CD4-positive, alpha-beta T cell treated with Interleukin-1 beta for 1 hour (primary cell): Measurements from ENCODE around the gene FGFR2.
"Not testable (repeated sequence)": the region's sequence is repeated elsewhere in the genome, so short reads cannot be mapped to it uniquely, and the experiment has no call there.

Experiments
- DNase-seq, 2 donors: peaks; one replicate each; pipeline ENCODE4 v3.0.0-alpha.2; 2020 to 2022

Gene FGFR2

GRCh38 chr10:121583857-121584256 lies 14.4 kb downstream of the FGFR2 start:
- DNase-seq = no peak

GRCh38 chr10:121583258-121583657 lies 15.0 kb downstream of the FGFR2 start:
- no peak for DNase-seq

- no peak for DNase-seq
Measured at GRCh38 chr10:121580276-121581116, 17.7 kb downstream of the FGFR2 start.

DNA sequence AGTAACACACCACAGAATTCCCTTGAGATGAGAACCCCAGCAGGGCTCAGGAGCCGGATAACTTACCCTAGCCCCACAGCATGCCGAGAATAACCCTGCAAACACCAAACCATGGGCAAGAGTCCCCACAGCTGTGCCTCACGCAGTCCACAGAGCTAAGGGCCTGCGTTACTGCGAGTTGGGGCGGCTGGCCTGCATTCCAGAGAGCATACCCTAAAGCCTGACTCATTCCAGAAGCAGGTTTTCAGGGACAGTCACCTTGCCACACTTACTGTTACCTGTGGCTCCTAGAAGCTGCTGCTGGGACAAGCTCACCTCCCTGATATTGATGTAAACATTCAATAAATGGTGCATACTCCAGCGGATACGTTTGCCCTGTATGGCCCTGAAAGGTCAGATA lies 18.6 kb downstream of the FGFR2 start:
- no peak for DNase-seq

DNA sequence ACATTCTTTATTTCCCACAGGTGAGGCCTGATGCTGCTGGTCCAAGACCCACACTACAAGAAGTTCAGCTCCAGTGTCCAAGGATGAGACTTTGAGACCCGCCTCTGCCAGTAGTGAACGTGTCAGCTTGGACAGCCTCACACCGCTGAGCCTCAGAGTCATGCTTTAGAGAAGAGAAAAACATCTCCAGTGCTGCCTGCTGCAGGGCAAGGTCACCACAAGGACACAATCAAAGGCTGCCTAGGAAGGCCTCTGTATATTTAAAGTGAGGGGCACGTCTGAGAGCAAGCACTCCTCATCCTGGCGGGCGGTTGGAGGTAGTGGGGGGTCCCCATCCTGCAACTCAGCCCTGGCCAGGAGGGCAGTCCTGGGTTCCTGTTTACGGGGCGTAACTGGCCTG lies 19.3 kb downstream of the FGFR2 start:
- DNase-seq = no peak

GRCh38 chr10:121578298-121578697 lies 19.9 kb downstream of the FGFR2 start:
- no peak for DNase-seq

- DNase-seq = no peak
Measured at GRCh38 chr10:121577568-121577967, 20.7 kb downstream of the FGFR2 start.

GRCh38 chr10:121576139-121576538 lies 22.1 kb downstream of the FGFR2 start:
- no peak for DNase-seq

DNA sequence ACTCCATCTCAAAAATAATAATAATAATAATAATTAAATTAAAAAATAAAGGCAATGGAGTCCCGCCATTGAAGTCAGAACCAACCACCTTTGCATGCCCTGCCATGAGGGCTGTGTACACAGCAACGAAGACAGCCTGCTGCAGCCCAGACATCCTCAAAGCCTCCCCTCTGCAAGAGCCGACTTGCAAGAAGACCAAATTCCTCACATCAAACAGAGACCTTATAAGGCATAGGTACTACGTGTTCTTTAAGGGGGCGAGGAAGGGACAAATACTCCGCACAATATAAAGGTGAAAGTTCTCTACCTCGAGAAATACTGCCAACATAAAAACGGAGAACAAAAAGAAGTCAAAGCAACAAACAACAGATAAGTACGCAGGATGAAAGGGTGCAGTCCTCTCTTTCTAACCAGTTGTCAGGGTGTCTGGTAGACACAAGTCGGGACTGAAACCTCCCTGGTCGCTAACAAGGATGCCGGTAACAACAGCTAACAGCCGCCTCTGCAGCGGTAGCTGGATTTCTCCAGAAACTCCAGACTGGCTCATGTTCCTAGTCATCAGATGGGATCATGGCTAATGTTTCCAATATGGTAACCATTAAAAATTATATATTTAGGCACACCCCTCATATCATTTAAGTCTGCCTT lies 23.6 kb downstream of the FGFR2 start:
- no peak for DNase-seq

- no peak for DNase-seq
Measured at GRCh38 chr10:121573538-121573941, 24.7 kb downstream of the FGFR2 start.

DNA sequence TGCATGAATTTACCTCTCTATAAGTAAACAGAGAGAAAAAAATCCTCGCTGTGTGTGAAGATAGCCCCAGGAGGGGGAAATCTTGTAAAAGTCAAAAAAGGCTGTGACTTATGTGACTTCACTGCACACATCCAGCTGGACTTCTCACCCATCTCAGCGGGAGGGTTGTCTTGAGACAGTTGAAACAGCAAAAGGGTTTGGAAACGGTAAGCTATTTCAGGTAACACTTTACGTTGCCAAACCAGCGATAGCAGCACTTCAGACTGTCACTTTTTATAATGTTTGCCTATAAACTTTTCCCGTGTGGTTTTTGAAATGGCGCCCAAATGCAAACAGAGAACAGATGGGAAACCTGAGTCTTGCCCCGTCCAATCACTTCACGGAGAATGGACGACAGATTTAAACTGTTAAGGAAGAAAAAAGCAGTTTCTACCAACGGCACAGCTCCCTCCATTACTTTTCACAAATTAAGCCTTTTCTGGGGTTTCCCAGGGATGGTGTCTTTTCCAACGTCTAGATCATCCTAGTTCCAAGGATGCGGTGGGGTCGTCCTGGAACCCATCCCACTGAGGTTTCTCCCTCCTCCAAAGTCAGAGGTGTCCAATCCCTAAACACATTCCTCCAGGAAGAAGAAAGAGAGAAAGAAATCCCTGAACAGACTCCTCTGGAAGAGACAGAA lies 25.2 kb downstream of the FGFR2 start:
- DNase-seq = no peak

DNA sequence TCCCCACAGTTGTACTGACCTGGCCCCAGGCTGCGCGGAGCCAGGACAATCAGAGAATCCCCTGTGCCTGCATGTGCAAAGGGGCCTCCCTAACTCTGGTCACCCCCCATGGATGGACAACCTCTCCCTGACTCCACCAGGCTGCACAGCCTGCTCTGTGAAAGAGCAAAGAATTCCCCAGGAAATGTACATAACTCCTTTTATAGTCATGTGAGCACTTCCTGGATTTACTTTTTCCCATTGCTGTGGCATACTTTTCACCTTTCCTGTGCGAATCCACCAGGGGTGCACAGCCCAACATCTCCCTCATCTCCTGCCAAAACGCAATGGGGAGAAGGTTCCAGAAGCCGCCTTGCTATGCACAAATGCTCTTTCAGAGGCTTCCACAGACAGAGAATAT lies 27.9 kb downstream of the FGFR2 start:
- DNase-seq = no peak

DNA sequence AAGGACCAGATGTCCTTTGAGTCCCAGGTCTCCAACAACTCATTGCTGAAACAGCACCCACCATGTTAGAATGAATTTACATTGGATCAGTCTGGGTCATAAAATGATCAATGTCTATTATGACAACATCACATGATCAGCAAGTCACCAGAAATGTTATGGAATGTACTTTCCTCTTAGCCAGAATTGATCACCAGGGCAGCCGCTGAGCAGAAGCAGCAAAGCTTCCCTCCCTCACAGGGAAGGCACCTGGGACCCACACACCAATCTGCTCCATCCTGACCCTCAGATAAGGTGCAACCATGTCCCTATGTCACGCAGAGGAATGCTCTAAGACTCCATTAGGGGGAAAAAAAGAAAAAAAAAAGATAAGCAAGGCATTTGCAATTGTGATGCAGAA lies 30.0 kb downstream of the FGFR2 start:
- DNase-seq = no peak

DNA sequence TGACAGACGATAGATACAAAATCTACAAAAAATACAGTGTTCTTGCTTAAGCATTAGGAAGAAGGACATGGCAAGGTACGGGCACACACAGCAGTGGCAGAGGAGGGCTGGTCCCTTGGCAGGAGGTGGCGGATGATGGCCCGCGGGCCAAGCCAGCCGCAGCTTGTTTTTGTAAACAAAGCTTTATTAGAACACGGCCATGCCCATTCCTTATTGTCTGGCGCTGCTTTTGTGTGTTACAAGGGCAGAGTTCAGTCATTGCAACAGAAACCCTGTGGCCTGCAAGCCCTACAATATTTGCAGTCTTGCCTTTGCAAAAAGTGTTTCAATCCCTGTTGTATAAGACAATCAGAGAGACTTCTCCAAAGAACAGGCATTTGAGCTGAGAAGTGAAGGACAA lies 30.7 kb downstream of the FGFR2 start:
- no peak for DNase-seq

GRCh38 chr10:121566755-121567154 lies 31.5 kb downstream of the FGFR2 start:
- DNase-seq = no peak

DNA sequence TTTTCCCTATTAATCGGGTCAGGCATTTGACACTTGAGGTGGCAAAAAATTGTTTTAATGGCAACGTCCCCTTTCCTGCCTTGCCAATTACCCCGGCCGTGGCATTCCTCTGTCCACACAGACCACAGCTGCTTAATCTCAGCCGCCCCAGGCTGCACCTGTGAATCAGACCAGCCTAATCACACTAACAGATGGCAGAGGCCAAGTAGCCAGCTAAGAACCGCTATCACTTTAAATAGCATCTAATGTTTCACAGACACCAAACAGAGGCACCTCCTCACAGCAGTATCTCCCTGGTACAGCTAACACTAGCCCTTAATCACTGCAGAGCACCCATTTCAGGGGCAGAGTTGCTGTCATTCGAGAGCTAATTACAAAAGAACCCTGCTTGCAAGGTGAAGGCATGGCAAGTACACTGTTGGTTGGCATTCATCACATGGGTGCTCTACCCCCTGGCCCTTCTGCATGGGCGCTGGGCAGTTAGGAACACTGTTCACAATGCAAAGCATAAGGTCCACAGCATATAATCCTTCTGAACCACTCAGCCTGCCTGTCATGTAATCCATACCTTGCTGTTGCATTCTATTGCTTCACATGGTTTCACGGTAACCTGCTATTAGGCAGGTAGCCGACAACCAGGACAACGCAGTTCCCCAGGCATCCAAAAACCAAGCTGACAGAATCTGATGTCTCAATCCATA lies 38.8 kb downstream of the FGFR2 start:
- DNase-seq = no peak

DNA sequence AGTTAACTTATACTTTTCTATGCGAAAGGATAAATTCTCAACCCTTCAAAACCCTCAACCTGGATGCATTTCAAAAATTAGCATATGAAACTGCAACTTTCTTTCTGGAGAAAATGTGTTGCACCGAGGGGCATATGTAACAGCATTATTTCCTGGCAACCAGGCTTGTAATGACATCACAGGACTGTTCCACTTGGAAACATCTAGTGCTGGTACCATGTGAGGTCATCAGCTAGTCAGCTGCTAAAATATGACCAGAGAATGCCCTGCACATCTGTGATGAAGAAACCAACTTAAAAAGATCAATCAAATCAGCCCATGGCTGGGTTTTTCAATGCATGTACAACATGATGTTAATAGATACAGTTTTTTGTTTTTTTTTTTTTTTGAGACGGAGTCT lies 40.0 kb downstream of the FGFR2 start:
- no peak for DNase-seq

DNA sequence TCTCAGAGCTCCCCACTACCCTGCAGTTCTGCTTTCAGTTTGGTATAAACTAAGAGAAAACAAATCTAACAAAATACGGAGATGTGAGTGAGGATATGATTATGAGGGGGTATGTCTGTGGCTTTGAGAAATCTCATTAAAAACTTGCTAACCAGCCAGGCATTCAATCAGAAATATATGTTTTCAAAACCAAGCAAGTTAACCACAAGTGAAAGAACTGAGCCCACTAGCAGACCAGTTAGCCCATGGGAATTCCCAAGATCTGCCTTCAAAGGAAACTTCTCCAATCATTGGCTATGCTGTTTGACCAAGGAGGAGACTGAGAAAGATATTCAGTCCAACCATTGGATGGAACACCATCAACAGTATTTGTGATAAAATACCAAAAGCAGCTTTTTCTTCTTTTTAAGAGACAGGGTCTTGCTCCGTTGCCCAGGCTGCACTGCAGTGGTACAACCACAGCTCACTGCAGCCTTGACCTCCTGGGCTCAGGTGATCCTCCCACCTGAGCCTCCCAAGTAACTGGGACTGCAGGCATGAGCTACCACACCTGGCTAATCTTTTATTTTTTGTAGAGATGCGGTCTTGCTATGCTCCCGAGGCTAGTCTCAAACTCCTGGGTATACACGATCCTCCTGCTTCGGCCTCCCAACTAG lies 41.2 kb downstream of the FGFR2 start:
- no peak for DNase-seq

GRCh38 chr10:121556455-121556854 lies 41.8 kb downstream of the FGFR2 start:
- DNase-seq = no peak

DNA sequence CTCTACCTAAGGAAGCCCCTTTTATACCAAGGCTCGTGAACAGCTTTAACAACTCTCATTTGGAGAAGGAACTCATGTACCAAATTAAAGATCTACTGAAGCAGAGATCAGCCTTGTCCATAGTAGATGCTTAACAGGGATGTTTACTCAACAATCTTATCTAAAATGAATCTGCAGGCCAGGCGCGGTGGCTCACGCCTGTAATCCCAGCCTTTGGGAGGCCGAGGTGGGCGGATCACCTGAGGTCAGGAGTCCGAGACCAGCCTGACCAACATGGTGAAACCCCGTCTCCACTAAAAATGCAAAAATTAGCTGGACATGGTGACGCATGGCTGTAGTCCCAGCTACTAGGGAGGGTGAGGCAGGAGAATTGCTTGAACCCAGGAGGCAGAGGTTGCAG lies 43.3 kb downstream of the FGFR2 start:
- DNase-seq = not testable (repeated sequence)

DNA sequence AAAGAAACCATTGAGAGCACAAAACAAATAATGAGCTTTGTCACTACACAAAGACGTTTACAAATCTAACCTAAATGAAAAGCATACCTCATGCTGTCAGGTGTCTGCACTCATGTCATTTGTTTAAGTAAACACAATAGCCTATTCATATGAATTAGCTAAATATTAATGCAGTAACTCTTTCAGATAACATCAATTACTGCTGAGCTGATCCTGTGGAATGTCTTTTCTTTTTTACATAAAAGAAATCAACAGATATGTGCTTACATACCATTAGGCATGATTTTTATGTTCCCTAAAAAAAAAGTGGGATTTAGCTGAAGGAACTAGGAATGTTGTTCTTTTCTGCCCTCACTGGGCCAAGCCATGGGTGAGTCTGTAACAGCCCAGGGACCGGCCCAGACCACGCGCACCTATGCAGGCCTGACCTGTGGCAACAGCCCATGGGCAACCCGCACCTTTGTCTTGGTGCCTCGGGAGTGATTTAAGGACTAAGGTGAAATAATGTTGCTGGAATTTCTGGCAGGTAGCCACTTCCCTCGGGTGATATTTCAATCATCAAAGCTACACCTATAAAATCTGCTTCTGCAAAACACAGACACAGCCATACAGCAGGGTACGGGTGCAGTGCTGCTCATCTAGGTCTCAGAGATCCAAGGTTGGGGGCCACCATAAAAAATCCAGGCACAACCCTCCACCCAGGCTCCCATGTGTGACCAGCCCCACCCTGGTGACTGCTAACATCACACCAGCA lies 44.6 kb downstream of the FGFR2 start:
- DNase-seq = no peak

GRCh38 chr10:121552746-121553145 lies 45.5 kb downstream of the FGFR2 start:
- DNase-seq = no peak
